SK-N-SH (cell line): ENCODE data around the gene TEX54. TPM values are rescaled to one million over a fixed set of nuclear protein-coding genes. Genes with fewer than 3 reads are reported as not detected.

Source experiments
- CTCF ChIA-PET: fragments of 300-600, 350-600 bp; formaldehyde crosslinking; extraction: SDS; loops from one replicate; lab custom pipeline; 2021; lab: Yijun Ruan, JAX
- POLR2A ChIA-PET: fragments of 350-600 bp; sonication (Branson Sonifier 250); formaldehyde crosslinking; extraction: SDS; loops from one replicate; lab custom pipeline; 2020; ENCODE audit warnings: antibody characterized with exemption, inconsistent platforms; lab: Yijun Ruan, JAX
- DNase-seq: peaks from one replicate; pipeline ENCODE4 v3.0.0; 2012
- H2AFZ ChIP-seq: fragments of 200-600 bp; sonication (generic); 2 replicates; pipeline ENCODE4 v1.8.1; 2016; ENCODE audit warnings: antibody characterized with exemption, mild to moderate bottlenecking, low read depth
- H3F3A ChIP-seq: fragments of 200-600 bp; sonication (generic); replicated peaks from 2 replicates; pipeline ENCODE3; 2016; ENCODE audit warnings: antibody characterized with exemption, mild to moderate bottlenecking; ENCODE audit not compliant: insufficient read depth
- H3K27ac ChIP-seq, 2 experiments: fragments of 200-500 bp in 1 of 2; fragments of 200-600 bp in 1 of 2; sonication (Bioruptor generic) in 1 of 2; sonication (generic), shearing (Covaris generic) in 1 of 2; 2 replicates each; pipeline versions ENCODE4 v1.5.1 to v1.6.1; 2014 to 2016; ENCODE audit warnings: low read depth in 2 of 2, inconsistent platforms in 1 of 2, low read length in 1 of 2, mild to moderate bottlenecking in 1 of 2, mixed read lengths in 1 of 2
- H3K27me3 ChIP-seq: fragments of 200-600 bp; sonication (generic), shearing (Covaris generic); 2 replicates; pipeline ENCODE4 v1.6.1; 2016; ENCODE audit warnings: mixed run types; ENCODE audit not compliant: insufficient read depth
- H3K36me3 ChIP-seq, 2 experiments: fragments of 200-500 bp in 1 of 2; fragments of 200-600 bp in 1 of 2; sonication (Bioruptor generic) in 1 of 2; sonication (generic) in 1 of 2; replicated peaks in 1 of 2; 2 replicates each; pipeline versions ENCODE3 to v1.5.1; 2014 to 2016; ENCODE audit warnings: low read length in 1 of 2, mild to moderate bottlenecking in 1 of 2; ENCODE audit not compliant: insufficient read depth in 2 of 2, control insufficient read depth in 1 of 2
- H3K4me1 ChIP-seq, 2 experiments: fragments of 200-500 bp in 1 of 2; fragments of 200-600 bp in 1 of 2; sonication (Bioruptor generic) in 1 of 2; sonication (generic), shearing (Covaris generic) in 1 of 2; 2 replicates each; pipeline versions ENCODE4 v1.5.1 to v1.6.1; 2014 to 2016; ENCODE audit warnings: low read depth in 1 of 2, low read length in 1 of 2, mixed run types in 1 of 2; ENCODE audit not compliant: insufficient read depth in 2 of 2, control insufficient read depth in 1 of 2
- H3K4me2 ChIP-seq: fragments of 200-600 bp; sonication (generic), shearing (Covaris generic); 2 replicates; pipeline ENCODE4 v1.6.1; 2017; ENCODE audit warnings: mixed run types
- H3K4me3 ChIP-seq, 2 experiments: fragments of 200-500 bp in 1 of 2; fragments of 200-600 bp in 1 of 2; sonication (Bioruptor generic) in 1 of 2; sonication (generic), shearing (Covaris generic) in 1 of 2; 2 replicates each; pipeline versions ENCODE4 v1.5.1 to v1.8.1; 2014 to 2016; ENCODE audit warnings: low read depth in 2 of 2, inconsistent platforms in 1 of 2, low read length in 1 of 2, mild to moderate bottlenecking in 1 of 2, mixed read lengths in 1 of 2, moderate library complexity in 1 of 2
- H3K79me2 ChIP-seq: fragments of 200-600 bp; sonication (generic); 2 replicates; pipeline ENCODE4 v1.8.1; 2017; ENCODE audit warnings: mild to moderate bottlenecking; ENCODE audit not compliant: insufficient read depth
- H3K9ac ChIP-seq: fragments of 200-600 bp; sonication (generic); 2 replicates; pipeline ENCODE4 v1.6.1; 2017; ENCODE audit warnings: mixed run types
- H3K9me2 ChIP-seq: fragments of 200-600 bp; sonication (generic); 2 replicates; pipeline ENCODE4 v1.6.1; 2017; ENCODE audit warnings: mixed run types
- H3K9me3 ChIP-seq: fragments of 200-600 bp; sonication (generic); 2 replicates; pipeline ENCODE4 v1.6.1; 2017; ENCODE audit warnings: mixed run types, mild to moderate bottlenecking, moderate library complexity
- H4K20me1 ChIP-seq: fragments of 200-600 bp; sonication (generic); 2 replicates; pipeline ENCODE4 v1.6.1; 2017; ENCODE audit warnings: mild to moderate bottlenecking, mixed run types; ENCODE audit not compliant: insufficient read depth
- CTCF ChIP-seq: fragments of 200-600 bp; sonication (generic); IDR thresholded peaks from 2 replicates; pipeline ENCODE4 v1.6.1; 2017; ENCODE audit warnings: antibody characterized with exemption, mild to moderate bottlenecking, moderate library complexity
- EP300 ChIP-seq, 2 experiments: IDR thresholded peaks; 2 replicates each; pipeline versions ENCODE4 v1.4.0 to v1.6.1; 2012; ENCODE audit warnings: borderline replicate concordance in 1 of 2, low read depth in 1 of 2, low read length in 1 of 2
- EZH2phosphoT487 ChIP-seq: fragments of 200-600 bp; sonication (generic); IDR thresholded peaks from 2 replicates; pipeline ENCODE4 v1.6.1; 2017; ENCODE audit warnings: low read depth, mixed run types, mild to moderate bottlenecking, antibody characterized with exemption, moderate library complexity, borderline replicate concordance
- FOSL2 ChIP-seq: IDR thresholded peaks from 2 replicates; pipeline ENCODE4 v1.4.0; 2012; ENCODE audit warnings: low read depth, mild to moderate bottlenecking, moderate library complexity, borderline replicate concordance
- FOXM1 ChIP-seq: IDR thresholded peaks from 2 replicates; pipeline ENCODE4 v1.4.0; 2012; ENCODE audit warnings: low read depth, mild to moderate bottlenecking
- GABPA ChIP-seq: IDR thresholded peaks from 2 replicates; pipeline ENCODE4 v1.4.0; 2012; ENCODE audit warnings: low read depth, mild to moderate bottlenecking
- JUND ChIP-seq: IDR thresholded peaks from 2 replicates; pipeline ENCODE4 v1.4.0; 2012
- MAX ChIP-seq: IDR thresholded peaks from 2 replicates; pipeline ENCODE4 v1.4.0; 2012; ENCODE audit warnings: low read depth
- MEF2A ChIP-seq: IDR thresholded peaks from 2 replicates; pipeline ENCODE4 v1.4.0; 2012; ENCODE audit warnings: low read depth, borderline replicate concordance
- MXI1 ChIP-seq: IDR thresholded peaks from 2 replicates; pipeline ENCODE4 v1.6.1; 2012; ENCODE audit warnings: mild to moderate bottlenecking, low read depth, low read length, improper control_type of control experiment
- NFIC ChIP-seq: IDR thresholded peaks from 2 replicates; pipeline ENCODE4 v1.4.0; 2012; ENCODE audit warnings: borderline replicate concordance
- PBX3 ChIP-seq: IDR thresholded peaks from 2 replicates; pipeline ENCODE4; 2012
- RAD21 ChIP-seq: IDR thresholded peaks from 2 replicates; pipeline ENCODE4 v1.6.1; 2012; ENCODE audit warnings: mild to moderate bottlenecking, low read length
- REST ChIP-seq: IDR thresholded peaks from 2 replicates; pipeline ENCODE4 v1.6.1; 2012; ENCODE audit warnings: mild to moderate bottlenecking, low read depth, low read length, moderate library complexity
- RFX5 ChIP-seq: IDR thresholded peaks from 2 replicates; pipeline ENCODE4 v1.6.1; 2012; ENCODE audit warnings: mild to moderate bottlenecking, improper control_type of control experiment, low read length
- RXRA ChIP-seq: IDR thresholded peaks from 2 replicates; pipeline ENCODE4 v1.4.0; 2012; ENCODE audit warnings: low read depth, mild to moderate bottlenecking, borderline replicate concordance
- SIN3A ChIP-seq: IDR thresholded peaks from 2 replicates; pipeline ENCODE4 v1.6.1; 2012; ENCODE audit warnings: low read depth, mild to moderate bottlenecking, low read length, moderate library complexity, borderline replicate concordance
- TAF1 ChIP-seq: IDR thresholded peaks from 2 replicates; pipeline ENCODE4 v1.6.1; 2012; ENCODE audit warnings: low read depth, mild to moderate bottlenecking, low read length, moderate library complexity, borderline replicate concordance
- TEAD4 ChIP-seq: IDR thresholded peaks from 2 replicates; pipeline ENCODE4 v1.4.0; 2012; ENCODE audit warnings: mild to moderate bottlenecking, borderline replicate concordance; ENCODE audit not compliant: insufficient read depth
- ZBTB33 ChIP-seq: IDR thresholded peaks from 2 replicates; pipeline ENCODE4 v1.4.0; 2012; ENCODE audit warnings: low read depth, borderline replicate concordance
- WGBS: methylation state at CpG from one replicate; pipeline ENCODE4 v1.1.6; 2017; ENCODE audit warnings: low lambda C conversion rate; 5-methylcytosine and 5-hydroxymethylcytosine counted together
- polyA plus RNA-seq, 3 experiments: library from polyadenylated mRNA; depleted of rRNA; stranded (reverse); fragments of >200 nt; gene quantifications; 2 replicates each; pipeline ENCODE4 v1.2.3, GENCODE V29; 2012

TEX54 gene
- polyA plus RNA-seq, 1 of the 3 experiments (the other 2 are of a cell fraction): not detected

GRCh38 chr11:62835336-62835735 lies 2.7 kb upstream of the TEX54 start:
- TF ChIP-seq RFX5 (no peak), TEAD4 (no peak), PBX3 (no peak), MEF2A (no peak), RAD21 (no peak), ZBTB33 (no peak), NFIC (no peak), EP300 (IDR thresholded peaks at IDR 0.05; ENCODE audit: borderline replicate concordance in 1 of 2, low read depth in 1 of 2, low read length in 1 of 2) (no peak), MAX (no peak), GABPA (no peak), SIN3A (no peak), EZH2phosphoT487 (no peak), TAF1 (no peak), RXRA (no peak), REST (no peak), FOSL2 (no peak), FOXM1 (no peak), CTCF (no peak), MXI1 (no peak), JUND (no peak)
- H3K79me2 ChIP-seq: peaks cover 59% of the 10 kb centered on the region
- H2AFZ ChIP-seq: no peak overlapping the region
- H3K9me3 ChIP-seq: no peaks in the 10 kb centered on the region
- peaks cover 7 to 27% of the 10 kb centered on the region in 2 experiments; a peak in 3 of 4 replicates for H3K4me1 ChIP-seq
- H3K4me3 ChIP-seq: no peak overlapping the region
- H3K4me2 ChIP-seq: no peak overlapping the region
- no peak overlapping the region for H3K9ac ChIP-seq
- no peak for DNase-seq
- 80% methylated on average over 6 of the region's 8 CpGs for WGBS
- ChIA-PET POLR2A (no interaction called here), CTCF (interaction anchor here (0.8 kb wide), 1 partner anchor 49 kb away, joined by 3 read pairs; no protein-coding TSS in a partner anchor)
- no peak overlapping the region for H3K27ac ChIP-seq
- H3K36me3 ChIP-seq: peaks cover 23 to 32% of the 10 kb centered on the region in 2 experiments
- no peaks in the 10 kb centered on the region for H3K27me3 ChIP-seq
- peaks cover 14% of the 10 kb centered on the region for H3F3A ChIP-seq
- H3K9me2 ChIP-seq: no peaks in the 10 kb centered on the region
- H4K20me1 ChIP-seq: peaks cover 6% of the 10 kb centered on the region; the same call in 1 of the 2 replicates
